NCI-H2107 treated with DMSO at 0.1 percent for 48 hours (cell line): ENCODE results near the gene BDKRB2.
A peak's percentile ranks its signal among the peaks of the same experiment; 100 is the strongest.

Experiments used
- DNase-seq: peaks from one replicate; lab custom pipeline; 2025; ENCODE audit not compliant: unreplicated experiment; lab: John Stamatoyannopoulos, UW

Gene BDKRB2

GRCh38 chr14:96176275-96176674 lies 28.4 kb upstream of the BDKRB2 start:
- no peak for DNase-seq

- no peak for DNase-seq
Measured at GRCh38 chr14:96176811-96177211, 27.8 kb upstream of the BDKRB2 start.

GRCh38 chr14:96177766-96178375 lies 26.8 kb upstream of the BDKRB2 start:
- no peak for DNase-seq

DNA sequence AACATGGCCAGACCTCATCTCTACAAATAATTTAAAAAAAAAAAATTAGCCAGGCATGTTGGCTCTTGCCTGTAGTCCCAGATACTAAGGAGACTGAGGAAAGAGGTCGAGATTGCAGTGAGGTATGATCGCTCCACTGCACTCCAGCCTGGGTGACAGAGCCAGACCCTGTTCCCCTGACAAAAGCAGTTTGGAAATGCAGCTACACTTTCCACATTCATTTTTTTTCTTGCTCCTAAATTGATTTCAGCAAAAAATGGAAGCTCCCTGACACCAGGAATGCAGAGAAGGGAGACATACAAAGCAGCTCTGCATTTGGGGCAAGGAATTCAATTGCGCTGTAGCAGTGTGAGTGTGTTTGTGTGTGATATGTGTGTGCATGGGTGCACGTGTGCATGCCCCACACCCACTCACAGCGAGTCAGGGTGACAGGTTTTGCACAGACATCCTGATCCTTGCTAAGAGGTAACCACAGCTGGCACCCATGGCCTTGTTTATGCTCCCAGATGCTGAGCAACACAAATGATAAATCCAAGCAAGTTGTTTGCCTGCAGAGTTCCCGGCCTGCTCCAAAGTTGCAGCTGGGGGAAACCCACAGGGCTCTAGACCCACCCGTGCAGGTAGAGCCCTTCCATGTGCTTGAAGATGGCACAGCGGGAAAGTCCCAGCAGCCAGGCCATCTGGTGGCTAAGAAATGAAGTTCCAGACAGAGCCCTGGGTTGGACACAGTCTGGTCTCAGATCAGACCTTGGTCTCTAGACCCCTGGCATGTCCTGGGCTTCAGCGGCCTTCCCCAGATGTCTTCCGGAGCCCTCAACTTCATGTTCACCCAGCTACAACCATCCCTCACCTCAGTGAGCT lies 25.9 kb upstream of the BDKRB2 start:
- no peak for DNase-seq

- no peak for DNase-seq
Measured at GRCh38 chr14:96180043-96180874, 24.4 kb upstream of the BDKRB2 start.

DNA sequence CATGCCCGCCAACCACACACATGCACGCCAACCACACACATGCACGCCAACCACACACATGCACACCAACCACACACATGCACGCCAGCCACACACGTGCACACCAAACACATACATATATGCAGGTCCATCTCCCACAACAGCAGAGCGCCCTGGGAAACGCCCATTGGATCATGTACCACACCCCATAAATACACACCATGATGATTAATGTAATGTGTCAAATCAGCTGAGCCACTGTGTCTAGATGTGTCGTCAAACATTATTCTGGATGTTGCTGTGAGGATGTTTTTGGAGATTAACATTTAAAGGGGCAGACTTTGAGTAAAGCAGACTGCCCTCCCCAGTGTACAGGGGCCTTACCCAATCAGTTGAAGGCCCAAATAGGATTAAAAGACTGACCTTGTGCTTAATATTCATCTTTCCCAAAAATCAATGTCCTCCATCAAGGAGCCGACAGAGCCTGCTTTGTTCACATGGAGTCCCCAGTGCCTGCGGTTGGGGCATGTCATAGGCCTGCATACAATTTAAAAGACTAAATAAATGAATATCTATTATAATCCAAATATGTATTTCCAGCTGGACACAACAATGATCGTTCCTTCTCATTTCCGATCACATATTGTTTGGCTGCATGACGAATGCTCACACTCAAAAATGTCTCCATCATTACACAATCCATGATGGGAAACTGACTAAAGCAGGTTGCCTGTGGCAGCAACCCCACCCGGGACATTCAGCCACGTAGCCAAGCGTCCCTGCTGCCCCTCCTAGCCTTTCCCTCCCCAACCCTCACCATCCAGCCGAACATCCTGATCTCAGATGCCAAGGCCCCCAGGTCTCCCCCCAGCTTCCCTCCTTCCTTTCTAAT lies 23.2 kb upstream of the BDKRB2 start:
- DNase-seq, result no peak

DNA sequence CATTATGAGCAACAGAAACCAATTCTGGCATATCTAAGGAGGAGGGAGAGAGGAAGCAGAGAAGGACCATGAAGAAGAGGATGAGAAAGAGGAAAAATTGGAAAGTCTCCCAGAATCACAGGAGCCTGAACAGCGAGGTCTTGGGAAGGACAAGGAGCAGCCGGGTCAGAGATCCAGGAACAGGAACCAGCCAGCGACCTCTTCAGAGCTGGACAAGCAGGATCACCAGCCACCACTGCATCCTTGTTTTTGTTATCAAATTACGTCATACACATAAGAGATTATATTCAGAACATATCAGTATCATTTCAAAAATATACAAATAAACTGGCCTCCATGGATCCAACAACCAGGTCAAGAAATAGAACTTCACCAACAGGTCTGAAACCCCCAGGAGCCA lies 22.1 kb upstream of the BDKRB2 start:
- no peak for DNase-seq

DNA sequence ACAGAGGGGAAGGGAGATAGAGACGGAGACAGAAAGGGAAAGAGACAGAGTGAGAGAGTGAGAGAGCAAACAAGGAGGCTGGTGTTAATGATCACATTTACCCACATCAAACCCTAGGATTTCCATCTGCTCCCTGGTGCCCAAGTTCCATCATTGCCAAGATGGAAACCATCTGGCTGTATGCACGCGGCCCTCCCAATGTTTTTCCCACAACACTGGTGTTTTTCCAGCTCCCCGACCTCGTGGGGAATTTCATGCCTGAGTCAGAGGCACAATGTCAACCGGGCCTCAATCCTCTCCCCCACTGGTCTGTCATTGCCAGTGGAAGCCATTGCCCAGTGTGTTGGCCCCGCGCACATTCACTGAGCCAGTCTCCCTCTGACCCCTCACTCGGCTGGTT lies 19.9 kb upstream of the BDKRB2 start:
- no peak for DNase-seq

GRCh38 chr14:96187216-96188031 lies 17.2 kb upstream of the BDKRB2 start:
- no peak for DNase-seq

DNA sequence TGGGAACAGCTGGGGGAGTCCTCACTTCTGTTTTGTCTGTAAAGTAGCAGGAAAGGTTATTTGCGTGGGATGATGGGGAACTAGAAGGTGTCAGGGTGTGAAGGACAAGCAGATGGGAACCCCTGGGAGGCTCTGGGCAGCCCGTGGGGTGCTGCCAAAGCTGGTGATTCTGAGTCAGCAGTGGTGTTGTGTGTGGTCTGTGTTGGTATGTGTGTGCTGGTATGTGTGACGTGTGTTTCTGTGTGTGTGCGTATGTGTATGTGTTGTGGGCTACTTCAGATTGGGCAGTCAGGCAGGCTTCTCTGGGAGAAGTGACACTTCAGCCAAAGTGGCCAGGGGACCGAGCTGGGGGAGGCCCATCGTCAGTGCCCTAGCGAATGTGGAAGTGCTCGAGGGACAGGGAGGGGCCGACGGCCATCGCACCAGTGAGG lies 15.3 kb upstream of the BDKRB2 start:
- DNase-seq, result no peak

- no peak for DNase-seq
Measured at GRCh38 chr14:96191353-96191752, 13.3 kb upstream of the BDKRB2 start.

DNA sequence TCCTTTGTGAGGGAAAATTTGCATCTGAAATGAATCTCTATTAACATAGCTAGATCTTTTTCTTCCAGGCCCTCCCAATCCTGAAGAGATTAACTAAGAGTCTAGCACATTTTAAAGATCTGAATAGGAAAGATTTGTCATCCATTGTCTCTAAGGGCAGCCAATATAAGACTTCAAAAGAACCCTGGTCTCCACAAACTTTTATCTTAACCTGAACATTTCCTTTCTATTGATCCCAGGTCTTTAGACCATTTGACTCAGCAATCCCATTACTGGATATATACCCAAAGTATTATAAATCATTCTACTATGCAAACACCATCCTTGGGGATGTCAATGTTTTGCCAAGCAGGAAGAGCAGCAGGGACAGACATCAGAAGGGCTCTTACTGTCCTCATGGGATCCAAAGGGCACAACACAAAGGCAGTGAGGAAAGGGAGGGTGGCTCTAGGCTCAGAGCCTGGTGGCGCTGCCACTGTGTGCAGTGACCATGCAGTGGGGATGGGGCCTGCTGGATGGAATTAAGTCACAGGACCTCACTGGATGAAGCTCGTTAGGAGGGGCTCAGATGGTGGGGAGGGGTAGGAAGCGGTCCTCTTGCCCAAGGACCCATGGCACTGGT lies 12.7 kb upstream of the BDKRB2 start:
- DNase-seq, result no peak

DNA sequence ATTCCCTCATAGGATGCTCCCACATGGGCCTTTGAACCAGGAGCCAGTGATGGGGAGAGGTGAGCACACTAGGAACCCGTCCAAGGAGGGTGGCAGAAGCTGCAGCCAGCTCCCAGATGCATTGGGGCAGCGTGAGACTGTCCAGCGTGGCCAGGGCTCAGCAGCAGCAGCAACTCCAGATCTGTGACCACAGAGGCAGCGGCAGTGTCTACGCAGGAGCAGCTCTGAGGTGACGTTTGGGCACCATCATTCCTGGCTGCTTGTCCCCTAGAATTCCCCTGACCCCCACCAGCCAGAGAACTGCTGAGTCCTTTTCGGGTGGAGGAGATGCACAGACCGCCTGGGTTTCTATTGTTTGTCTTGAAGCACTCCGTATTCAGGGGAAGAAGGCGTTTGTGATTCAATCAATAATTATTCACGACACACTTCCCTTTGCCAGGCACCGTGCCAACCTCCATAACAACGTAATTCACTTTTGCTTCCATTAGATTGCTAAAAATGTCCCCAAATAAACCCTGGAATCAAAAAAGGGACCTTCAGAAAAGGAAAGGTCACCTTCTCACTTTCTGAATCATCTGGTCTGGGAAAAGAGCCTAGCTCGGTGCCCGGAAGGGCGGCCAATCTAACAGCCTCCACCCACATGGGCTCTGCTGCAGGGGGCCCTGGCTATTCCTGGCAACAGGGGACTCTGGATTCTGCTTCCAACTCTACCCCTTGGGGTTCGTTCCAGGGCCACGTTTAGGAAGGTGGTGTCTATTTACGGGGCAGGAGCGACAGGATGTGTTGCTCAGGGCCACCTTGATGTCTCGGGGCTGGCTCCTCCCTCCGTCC lies 11.4 kb upstream of the BDKRB2 start:
- peak; percentile 16 for DNase-seq

GRCh38 chr14:96194262-96194656 lies 10.4 kb upstream of the BDKRB2 start:
- no peak for DNase-seq

- peak; percentile 29 for DNase-seq
Measured at GRCh38 chr14:96194657-96195431, 9.8 kb upstream of the BDKRB2 start.

- no peak for DNase-seq
Measured at GRCh38 chr14:96195441-96196081, 9.1 kb upstream of the BDKRB2 start.

- DNase-seq, result no peak
Measured at GRCh38 chr14:96197163-96197852, 7.3 kb upstream of the BDKRB2 start.
